ENCODE data around the gene TGM4. TPM values are rescaled to one million over a fixed set of nuclear protein-coding genes. Genes with fewer than 3 reads are reported as not detected.
A peak's percentile ranks its signal among the peaks of the same experiment; 100 is the strongest.

Gene TGM4
- polyA plus RNA-seq, 1 experiment: 0.12 TPM

- Histone ChIP-seq H3K9me3 (ENCODE audit: control insufficient read depth, insufficient read depth, low read length) (peaks cover 5% of the 10 kb centered on the region), H3K27me3 (ENCODE audit: control insufficient read depth, insufficient read depth, low read length) (no peaks in the 10 kb centered on the region), H3K27ac (ENCODE audit: low read depth, low read length) (no peak overlapping the region), H3K4me3 (ENCODE audit: low read depth, low read length) (no peak overlapping the region)
- POLR2A ChIA-PET: no interaction called here
- CTCF ChIA-PET: no interaction called here
- TF ChIP-seq CTCF (IDR thresholded peaks at IDR 0.05; ENCODE audit: low read depth, low read length): no peak
- DNase-seq (ENCODE audit: low read depth, low spot score): no peak
Measured at GRCh38 chr3:44887101-44887500, 12.7 kb downstream of the TGM4 start.

GRCh38 chr3:44890258-44890657, 15.8 kb downstream of the TGM4 start:
- Histone ChIP-seq H3K9me3 (ENCODE audit: control insufficient read depth, insufficient read depth, low read length) (no peaks in the 10 kb centered on the region), H3K4me3 (ENCODE audit: low read depth, low read length) (no peak overlapping the region), H3K27me3 (ENCODE audit: control insufficient read depth, insufficient read depth, low read length) (no peaks in the 10 kb centered on the region), H3K27ac (ENCODE audit: low read depth, low read length) (no peak overlapping the region)
- ChIA-PET POLR2A (no interaction called here), CTCF (interaction anchor here (1.3 kb wide), 1 partner anchor 24 kb away, joined by 3 read pairs; no protein-coding TSS in a partner anchor)
- TF ChIP-seq CTCF (IDR thresholded peaks at IDR 0.05; ENCODE audit: low read depth, low read length): no peak
- no peak for DNase-seq (ENCODE audit: low read depth, low spot score)

- Histone ChIP-seq H3K9me3 (ENCODE audit: control insufficient read depth, insufficient read depth, low read length) (no peaks in the 10 kb centered on the region), H3K27me3 (ENCODE audit: control insufficient read depth, insufficient read depth, low read length) (no peaks in the 10 kb centered on the region), H3K27ac (ENCODE audit: low read depth, low read length) (no peak overlapping the region), H3K4me3 (ENCODE audit: low read depth, low read length) (no peak overlapping the region)
- no peak for TF ChIP-seq CTCF (IDR thresholded peaks at IDR 0.05; ENCODE audit: low read depth, low read length)
- DNase-seq (ENCODE audit: low read depth, low spot score): no peak
- CTCF ChIA-PET: interaction anchor here (1.3 kb wide), 1 partner anchor 23 kb away, joined by 3 read pairs; no protein-coding TSS in a partner anchor
- POLR2A ChIA-PET: no interaction called here
Measured at GRCh38 chr3:44890852-44891251, 16.4 kb downstream of the TGM4 start.

- H3K4me3 ChIP-seq (ENCODE audit: low read depth, low read length): no peak overlapping the region
- ChIA-PET POLR2A (interaction anchor here (1.5 kb wide), 1 partner anchor 9 kb away, joined by 4 read pairs; no protein-coding TSS in a partner anchor), CTCF (no interaction called here)
- no peak for DNase-seq (ENCODE audit: low read depth, low spot score)
- H3K27ac ChIP-seq (ENCODE audit: low read depth, low read length): no peak overlapping the region
- no peak for TF ChIP-seq CTCF (IDR thresholded peaks at IDR 0.05; ENCODE audit: low read depth, low read length)
- no peaks in the 10 kb centered on the region for H3K27me3 ChIP-seq (ENCODE audit: control insufficient read depth, insufficient read depth, low read length)
- H3K9me3 ChIP-seq (ENCODE audit: control insufficient read depth, insufficient read depth, low read length): no peaks in the 10 kb centered on the region
Measured at GRCh38 chr3:44892689-44893088, 18.3 kb downstream of the TGM4 start.

GRCh38 chr3:44893097-44893496, 18.7 kb downstream of the TGM4 start:
- ChIA-PET CTCF (interaction anchor here (0.7 kb wide), 1 partner anchor 9 kb away, joined by 3 read pairs; no protein-coding TSS in a partner anchor), POLR2A (interaction anchor here (1.5 kb wide), 1 partner anchor 9 kb away, joined by 4 read pairs; no protein-coding TSS in a partner anchor)
- H3K27me3 ChIP-seq (ENCODE audit: control insufficient read depth, insufficient read depth, low read length): no peaks in the 10 kb centered on the region
- DNase-seq (ENCODE audit: low read depth, low spot score): peak; percentile 43
- peak overlapping the region; percentile 59 for H3K27ac ChIP-seq (ENCODE audit: low read depth, low read length)
- H3K9me3 ChIP-seq (ENCODE audit: control insufficient read depth, insufficient read depth, low read length): no peaks in the 10 kb centered on the region
- no peak for TF ChIP-seq CTCF (IDR thresholded peaks at IDR 0.05; ENCODE audit: low read depth, low read length)
- no peak overlapping the region for H3K4me3 ChIP-seq (ENCODE audit: low read depth, low read length)

Measured in AG04450 (cell line).